Smooth muscle cell (in vitro differentiated cells): ENCODE data around the gene SORCS2. TPM values are rescaled to one million over a fixed set of nuclear protein-coding genes. Genes with fewer than 3 reads are reported as not detected.

ENCODE experiments used
- DNase-seq: peaks from one replicate; lab custom pipeline; 2025; ENCODE audit not compliant: unreplicated experiment; lab: John Stamatoyannopoulos, UW
- H2AFZ ChIP-seq: fragments of 200-600 bp; sonication (generic); 2 replicates; pipeline ENCODE4 v1.6.0; 2016; ENCODE audit warnings: antibody characterized with exemption, low read depth, mild to moderate bottlenecking
- H3F3A ChIP-seq: fragments of 200-600 bp; sonication (generic); 2 replicates; pipeline ENCODE4 v1.6.0; 2017; ENCODE audit warnings: antibody characterized with exemption, low read depth
- H3K27ac ChIP-seq: fragments of 200-600 bp; sonication (generic); 2 replicates; pipeline ENCODE4 v1.5.1; 2016; ENCODE audit warnings: low read depth, mild to moderate bottlenecking
- H3K27me3 ChIP-seq: fragments of 200-600 bp; sonication (generic); 2 replicates; pipeline ENCODE4 v1.6.1; 2016; ENCODE audit warnings: low read depth, mild to moderate bottlenecking
- H3K36me3 ChIP-seq: fragments of 200-600 bp; sonication (generic); 2 replicates; pipeline ENCODE4 v1.5.1; 2016; ENCODE audit warnings: low read depth
- H3K4me1 ChIP-seq: fragments of 200-600 bp; sonication (generic); 2 replicates; pipeline ENCODE4 v1.5.1; 2016; ENCODE audit warnings: low read depth
- H3K4me2 ChIP-seq: fragments of 200-600 bp; sonication (generic); 2 replicates; pipeline ENCODE4 v1.6.0; 2016; ENCODE audit warnings: mild to moderate bottlenecking
- H3K4me3 ChIP-seq: fragments of 200-600 bp; sonication (generic); 2 replicates; pipeline ENCODE4 v1.5.1; 2016; ENCODE audit warnings: mild to moderate bottlenecking
- H3K79me2 ChIP-seq: fragments of 200-600 bp; sonication (generic); 2 replicates; pipeline ENCODE4 v1.6.0; 2016; ENCODE audit warnings: low read depth, mild to moderate bottlenecking
- H3K9ac ChIP-seq: fragments of 200-600 bp; sonication (generic); 2 replicates; pipeline ENCODE4 v1.6.0; 2016; ENCODE audit warnings: low read depth
- H3K9me3 ChIP-seq: fragments of 200-600 bp; sonication (generic); replicated peaks from 2 replicates; pipeline ENCODE4 v1.5.1; 2016; ENCODE audit warnings: low read depth
- H4K20me1 ChIP-seq: fragments of 200-600 bp; sonication (generic); 2 replicates; pipeline ENCODE4 v1.6.0; 2016; ENCODE audit warnings: low read depth
- WGBS: methylation state at CpG from one replicate; pipeline ENCODE4 v1.1.7; 2016; ENCODE audit warnings: low lambda C conversion rate; 5-methylcytosine and 5-hydroxymethylcytosine counted together
- polyA plus RNA-seq: library from polyadenylated mRNA; unstranded; fragments of >200 nt; fragmentation: Nextera tagmentation; extraction: Ambion mirVana; gene quantifications from 2 replicates; pipeline ENCODE4 v1.2.1, GENCODE V29; 2016
- total RNA-seq: library from RNA; depleted of rRNA; stranded (reverse); fragments of >200 nt; gene quantifications from 2 replicates; pipeline ENCODE4 v1.2.3, GENCODE V29; 2014
- TF ChIP-seq, protein P1 (sequence below): fragments of 200-600 bp; sonication (generic); IDR thresholded peaks from 2 replicates; pipeline ENCODE4 v1.5.1; 2017; ENCODE audit warnings: borderline replicate concordance, mild to moderate bottlenecking, antibody characterized with exemption; ENCODE audit not compliant: insufficient read depth, poor library complexity, severe bottlenecking

The SORCS2 gene
- total and polyA plus RNA-seq, 2 experiments from 2014 or later = 5.2 to 9.3 TPM

DNA sequence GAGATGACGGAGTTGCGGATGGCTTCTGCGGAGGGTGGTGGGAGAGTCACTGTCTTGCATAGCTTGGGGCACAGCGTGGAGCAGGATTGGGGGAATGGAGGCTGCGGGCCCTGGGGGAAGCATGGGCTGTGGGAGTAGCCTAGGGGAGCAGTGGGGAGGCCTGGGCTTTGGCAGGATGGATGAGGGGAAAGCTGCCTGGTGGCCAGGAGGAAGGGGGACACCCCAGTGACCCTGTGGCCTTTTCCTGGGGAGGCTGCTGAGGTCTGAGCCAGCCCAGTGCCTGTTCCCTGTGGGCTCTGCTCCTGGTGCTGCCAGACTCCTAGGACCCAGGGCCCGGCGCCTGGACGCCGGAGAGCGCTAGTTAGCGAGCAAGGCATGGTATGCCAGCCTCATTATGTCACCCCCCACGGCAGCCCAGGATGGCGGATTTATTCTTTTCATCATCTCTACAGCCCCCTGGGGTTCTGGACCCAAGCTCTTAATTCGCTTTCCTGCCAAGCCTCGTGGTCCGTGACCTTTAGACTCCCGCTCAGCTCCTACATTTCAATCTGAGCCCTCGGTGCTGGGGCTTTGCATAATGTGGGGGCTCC lies 39.8 kb downstream of the SORCS2 start:
- no peak overlapping the region for H3K4me2 ChIP-seq
- WGBS = 95% methylated on average over 17 of the region's 18 CpGs
- no peak overlapping the region for H3K27ac ChIP-seq
- no peak overlapping the region for H2AFZ ChIP-seq
- H3F3A ChIP-seq = no peaks in the 10 kb centered on the region
- H3K4me3 ChIP-seq = no peak overlapping the region
- no peak overlapping the region for H3K9ac ChIP-seq
- no peaks in the 10 kb centered on the region for H3K79me2 ChIP-seq
- no peaks in the 10 kb centered on the region for H4K20me1 ChIP-seq
- no peaks in the 10 kb centered on the region for H3K27me3 ChIP-seq
- no peaks in the 10 kb centered on the region for H3K4me1 ChIP-seq
- no peak for DNase-seq
- TF ChIP-seq, protein P1, sequence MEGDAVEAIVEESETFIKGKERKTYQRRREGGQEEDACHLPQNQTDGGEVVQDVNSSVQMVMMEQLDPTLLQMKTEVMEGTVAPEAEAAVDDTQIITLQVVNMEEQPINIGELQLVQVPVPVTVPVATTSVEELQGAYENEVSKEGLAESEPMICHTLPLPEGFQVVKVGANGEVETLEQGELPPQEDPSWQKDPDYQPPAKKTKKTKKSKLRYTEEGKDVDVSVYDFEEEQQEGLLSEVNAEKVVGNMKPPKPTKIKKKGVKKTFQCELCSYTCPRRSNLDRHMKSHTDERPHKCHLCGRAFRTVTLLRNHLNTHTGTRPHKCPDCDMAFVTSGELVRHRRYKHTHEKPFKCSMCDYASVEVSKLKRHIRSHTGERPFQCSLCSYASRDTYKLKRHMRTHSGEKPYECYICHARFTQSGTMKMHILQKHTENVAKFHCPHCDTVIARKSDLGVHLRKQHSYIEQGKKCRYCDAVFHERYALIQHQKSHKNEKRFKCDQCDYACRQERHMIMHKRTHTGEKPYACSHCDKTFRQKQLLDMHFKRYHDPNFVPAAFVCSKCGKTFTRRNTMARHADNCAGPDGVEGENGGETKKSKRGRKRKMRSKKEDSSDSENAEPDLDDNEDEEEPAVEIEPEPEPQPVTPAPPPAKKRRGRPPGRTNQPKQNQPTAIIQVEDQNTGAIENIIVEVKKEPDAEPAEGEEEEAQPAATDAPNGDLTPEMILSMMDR = no peak
- H3K9me3 ChIP-seq = no peaks in the 10 kb centered on the region
- H3K36me3 ChIP-seq = no peaks in the 10 kb centered on the region

DNA sequence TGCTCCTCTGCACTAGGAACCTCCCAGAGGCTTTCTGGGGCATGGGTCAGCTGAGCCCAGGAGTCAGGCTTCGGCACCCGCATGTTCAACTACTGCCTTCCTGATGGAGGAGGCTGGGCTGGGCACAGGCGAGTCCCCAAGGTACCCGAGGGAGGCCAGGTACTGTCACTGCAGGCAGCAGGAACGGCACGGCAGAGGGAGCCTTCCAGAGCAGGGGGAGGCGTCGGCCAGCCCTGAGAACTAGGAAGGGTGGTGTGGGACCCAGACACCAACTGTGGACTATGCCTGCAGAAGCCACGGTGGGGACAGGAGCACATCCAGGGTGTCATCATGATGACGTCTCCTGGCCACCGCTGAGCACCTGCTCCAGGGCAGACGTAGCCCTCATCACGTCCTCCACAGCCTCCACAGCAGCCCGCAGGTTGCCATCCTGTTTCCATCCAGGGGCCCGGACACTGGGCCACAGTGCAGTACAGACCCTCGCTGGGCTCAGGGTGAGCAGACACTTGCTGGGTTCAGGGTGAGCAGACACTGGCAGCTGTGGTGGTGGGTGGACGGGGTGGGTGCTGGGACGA lies 40.8 kb downstream of the SORCS2 start:
- no peaks in the 10 kb centered on the region for H4K20me1 ChIP-seq
- H3F3A ChIP-seq = no peaks in the 10 kb centered on the region
- H3K9ac ChIP-seq = no peak overlapping the region
- H3K27ac ChIP-seq = no peak overlapping the region
- WGBS = 91% methylated on average over 18 of the region's 18 CpGs
- TF ChIP-seq, protein P1 = no peak
- H2AFZ ChIP-seq = no peak overlapping the region
- H3K36me3 ChIP-seq = no peaks in the 10 kb centered on the region
- no peak for DNase-seq
- H3K9me3 ChIP-seq = no peaks in the 10 kb centered on the region
- no peaks in the 10 kb centered on the region for H3K4me1 ChIP-seq
- H3K4me3 ChIP-seq = no peak overlapping the region
- no peaks in the 10 kb centered on the region for H3K79me2 ChIP-seq
- H3K4me2 ChIP-seq = no peak overlapping the region
- H3K27me3 ChIP-seq = no peaks in the 10 kb centered on the region

DNA sequence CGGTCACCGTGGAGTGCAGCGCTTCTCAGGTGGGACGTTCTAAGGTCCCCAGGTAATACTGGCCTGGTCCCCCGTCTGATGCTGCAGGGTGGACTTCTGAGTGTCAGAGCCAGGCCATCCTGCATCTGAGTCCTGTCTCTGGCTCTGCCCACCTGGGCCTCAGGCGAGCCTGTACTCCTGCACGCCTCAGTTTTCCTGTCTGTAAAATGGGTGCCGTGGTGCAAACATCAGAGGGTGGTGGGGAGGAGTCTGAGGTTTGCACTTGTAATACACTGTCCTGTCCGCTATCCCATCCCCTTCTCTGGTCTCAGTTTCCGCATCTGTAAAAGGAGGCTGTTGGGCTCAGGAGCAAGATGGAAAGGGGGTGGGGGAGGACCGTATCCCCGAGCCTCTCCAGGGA lies 41.3 kb downstream of the SORCS2 start:
- no peaks in the 10 kb centered on the region for H3K36me3 ChIP-seq
- TF ChIP-seq, protein P1 = no peak
- no peak overlapping the region for H3K9ac ChIP-seq
- H3F3A ChIP-seq = no peaks in the 10 kb centered on the region
- H3K4me1 ChIP-seq = no peaks in the 10 kb centered on the region
- H3K79me2 ChIP-seq = no peaks in the 10 kb centered on the region
- H3K4me3 ChIP-seq = no peak overlapping the region
- no peak overlapping the region for H3K4me2 ChIP-seq
- H4K20me1 ChIP-seq = no peaks in the 10 kb centered on the region
- no peak overlapping the region for H3K27ac ChIP-seq
- no peaks in the 10 kb centered on the region for H3K27me3 ChIP-seq
- H3K9me3 ChIP-seq = no peaks in the 10 kb centered on the region
- WGBS = 93% methylated on average over 12 of the region's 12 CpGs
- DNase-seq = no peak
- H2AFZ ChIP-seq = no peak overlapping the region
